ENCODE measurements around the gene LIN54. TPM values are rescaled to one million over a fixed set of nuclear protein-coding genes. Genes with fewer than 3 reads are reported as not detected.

Gene LIN54
- 8.9 and 12.8 TPM in 2 replicates for total RNA-seq

DNA sequence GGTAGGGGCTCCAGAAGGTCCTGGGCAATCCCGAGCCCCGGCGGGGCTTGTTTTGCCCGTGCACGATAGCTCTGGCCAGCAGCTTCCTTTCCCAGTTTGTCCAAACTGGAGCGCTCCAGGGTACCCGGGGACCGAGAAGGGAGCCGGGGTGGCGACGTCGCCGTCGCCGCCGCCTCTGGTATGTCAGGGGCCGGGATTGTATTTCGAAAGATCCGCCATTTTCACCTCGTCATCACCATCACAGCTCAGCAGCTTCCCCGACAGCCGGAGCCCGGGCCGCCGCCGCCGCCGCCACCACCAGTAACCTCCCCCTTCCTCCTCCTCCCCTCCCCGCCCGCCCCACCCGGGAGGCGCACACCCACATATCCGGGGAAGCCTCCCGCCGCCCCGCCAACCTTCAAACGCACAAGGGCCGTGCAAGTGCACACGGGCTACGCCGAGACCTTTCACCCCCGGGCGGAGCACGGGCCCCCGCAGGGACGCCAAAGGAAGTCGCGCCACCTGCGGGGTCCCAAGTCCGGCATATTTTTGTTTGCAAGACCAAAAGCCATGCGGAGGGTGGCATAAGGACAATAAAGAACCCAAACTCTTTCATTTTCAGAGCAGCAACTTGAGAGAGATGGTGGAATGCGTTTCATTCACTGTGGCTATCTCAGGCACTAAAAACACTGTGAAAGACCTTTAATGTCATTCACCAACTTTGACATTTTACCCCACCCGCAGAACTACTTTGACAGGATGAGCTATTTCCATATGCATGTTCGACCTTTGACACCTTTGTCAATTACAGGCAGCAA is at the start of gene LIN54:
LIN54 (minus strand) TSS at position 302 of the 797 bp plus-strand sequence. CDS start 25,979 bp downstream, outside the sequence.

DNA sequence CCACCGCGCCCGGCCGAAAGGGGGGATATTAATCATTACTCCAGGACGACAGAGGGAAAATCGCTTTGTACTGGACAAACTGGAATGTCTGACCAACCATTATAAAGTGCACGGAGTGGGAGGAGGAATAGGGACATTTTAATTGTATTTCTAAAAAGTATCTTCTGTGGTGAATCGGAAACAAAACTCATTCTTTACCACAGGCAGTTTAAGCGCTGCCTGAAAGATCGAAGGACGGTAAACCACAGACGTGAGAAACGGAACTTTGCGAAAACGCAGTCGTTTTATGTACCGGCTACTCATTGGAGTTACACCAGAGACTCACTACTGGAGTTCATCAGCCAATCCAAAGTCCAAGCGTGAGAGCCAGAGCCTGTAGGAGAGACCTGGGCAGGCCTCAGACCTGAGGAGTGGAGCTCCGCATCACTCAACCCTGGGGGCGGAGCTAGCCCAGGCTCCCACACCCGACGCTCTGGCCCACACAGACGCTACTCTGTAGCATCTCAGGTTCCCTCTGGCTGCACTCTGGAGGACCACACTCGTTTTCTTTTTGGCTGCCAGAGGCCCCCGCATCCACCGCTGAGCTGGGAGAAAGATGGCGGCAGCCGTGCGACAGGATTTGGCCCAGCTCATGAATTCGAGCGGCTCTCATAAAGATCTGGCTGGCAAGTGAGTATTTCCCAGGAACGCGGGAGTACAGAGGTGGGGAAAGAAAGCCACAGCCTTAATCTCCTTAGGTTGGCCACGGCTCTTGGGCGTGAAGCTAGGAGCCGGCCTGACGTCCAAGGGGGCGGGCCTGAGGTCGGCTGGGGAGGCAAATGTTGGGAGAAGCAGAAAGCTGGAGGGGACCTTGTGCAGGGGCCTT is 24.2 kb upstream of the LIN54 start, which contains the start of gene COPS4:
COPS4 (plus strand) TSS at position 554 of the 865 bp plus-strand sequence; CDS start at position 596, 42 bp downstream.

GRCh38 chr4:82900411-82901182 is 110.0 kb downstream of the LIN54 start, which contains the start of gene THAP9:
Gene THAP9, plus strand, starts transcription at chr4:82900735. Its CDS starts 68 bp downstream, at chr4:82900803.

GRCh38 chr4:82890901-82891706 is 119.5 kb downstream of the LIN54 start, which contains the start of gene SEC31A:
Gene SEC31A, minus strand, starts transcription at chr4:82891153. Its CDS starts 9,217 bp downstream, at chr4:82881936.

Other genes starting within 250 kb of the LIN54 start
- 9.5 and 12.9 TPM in 2 replicates for gene SCD5, start 212.0 kb downstream of the LIN54 start, total RNA-seq
- 314 and 324 TPM in 2 replicates for gene SEC31A, start 119.7 kb downstream of the LIN54 start, total RNA-seq
- gene THAP9, start 110.1 kb downstream of the LIN54 start, total RNA-seq: 4.7 TPM in 2 replicates
- gene COPS4, start 24.4 kb upstream of the LIN54 start, total RNA-seq: 75.0 and 88.5 TPM in 2 replicates
- gene PLAC8, start 103.9 kb upstream of the LIN54 start, total RNA-seq: under 0.01 and 0.28 TPM in 2 replicates

Measured in smooth muscle cell of bladder (primary cell).